ENCODE data around the gene INPP5F. TPM values are rescaled to one million over a fixed set of nuclear protein-coding genes. Genes with fewer than 3 reads are reported as not detected.

INPP5F gene
- total and polyA plus RNA-seq, 2 donors (not counting 1 experiment from before 2014, with no cell fraction given): 15.0 to 23.3 TPM

DNA sequence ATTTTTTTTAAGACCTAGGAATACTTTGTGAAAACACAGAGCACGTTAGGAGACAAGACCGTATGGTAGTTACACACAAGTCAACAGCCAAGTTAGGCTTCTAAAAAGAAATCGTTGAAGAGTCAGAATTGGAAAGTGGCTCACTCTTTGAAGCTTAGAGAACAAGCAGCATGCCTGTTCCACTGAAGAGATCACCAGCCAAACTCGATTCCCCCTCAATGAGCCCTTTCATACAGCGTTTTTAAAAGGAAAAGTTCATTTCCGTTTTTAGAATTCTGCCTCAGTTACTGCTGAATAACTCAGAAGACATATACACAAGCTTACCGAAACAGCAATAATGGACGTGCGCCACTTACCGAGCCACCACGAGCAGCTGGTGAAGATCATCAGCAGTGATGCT lies 105.8 kb downstream of the INPP5F start:
- H3K79me2 ChIP-seq (ENCODE audit: control insufficient read depth, insufficient read depth, low read length): no peaks in the 10 kb centered on the region
- H3K9ac ChIP-seq (ENCODE audit: insufficient read depth, low read length): no peak overlapping the region
- no peak overlapping the region for H3K27ac ChIP-seq (ENCODE audit: insufficient read depth, low read length)
- no peak overlapping the region for H2AFZ ChIP-seq (ENCODE audit: low read length)
- DNase-seq (ENCODE audit: low read depth in 2 of 2): no peak
- H3K27me3 ChIP-seq (ENCODE audit: control insufficient read depth, insufficient read depth, low read length): no peaks in the 10 kb centered on the region
- no peak for TF ChIP-seq EZH2 (IDR thresholded peaks at IDR 0.05; ENCODE audit: low read length, missing control alignments)
- H3K4me1 ChIP-seq (ENCODE audit: control insufficient read depth, extremely low read depth, insufficient read depth, low read length): no peaks in the 10 kb centered on the region
- H3K4me3 ChIP-seq (replicated peaks in 1 of 4; ENCODE audit: control extremely low read depth in 1 of 4, insufficient read depth in 1 of 4, low read depth in 3 of 4, low read length in 4 of 4): no peak overlapping the region
- H3K4me2 ChIP-seq (ENCODE audit: extremely low read depth, insufficient read depth, low read length): no peak overlapping the region
- H3K36me3 ChIP-seq (ENCODE audit: control insufficient read depth, insufficient read depth, low read length): peaks cover 4% of the 10 kb centered on the region
- H3K9me3 ChIP-seq (ENCODE audit: control insufficient read depth, insufficient read depth, low read depth, low read length): no peaks in the 10 kb centered on the region
- no peaks in the 10 kb centered on the region for H4K20me1 ChIP-seq (ENCODE audit: control insufficient read depth, extremely low read depth, insufficient read depth, low read length)

DNA sequence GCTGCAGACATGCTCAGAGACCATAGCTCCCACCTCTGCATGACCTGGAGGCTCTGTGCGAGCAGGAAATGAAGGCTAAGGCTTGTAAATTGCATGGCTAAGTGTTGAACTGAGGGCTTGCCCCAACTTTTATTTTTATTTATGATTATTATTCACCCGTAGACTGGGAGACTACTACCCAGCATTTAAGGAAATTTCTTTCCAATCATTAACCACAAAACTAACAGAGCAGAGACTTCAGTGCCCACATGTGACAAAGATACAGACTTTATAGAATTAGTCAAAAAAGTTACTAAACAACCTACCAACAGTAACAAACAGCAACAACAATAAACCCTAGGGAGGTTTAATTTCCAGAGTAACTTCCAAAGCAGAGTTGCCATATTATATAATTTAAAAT lies 107.1 kb downstream of the INPP5F start:
- Histone ChIP-seq H3K4me2 (ENCODE audit: extremely low read depth, insufficient read depth, low read length) (no peak overlapping the region), H2AFZ (ENCODE audit: low read length) (no peak overlapping the region), H3K79me2 (ENCODE audit: control insufficient read depth, insufficient read depth, low read length) (no peaks in the 10 kb centered on the region), H3K36me3 (ENCODE audit: control insufficient read depth, insufficient read depth, low read length) (peaks cover 6% of the 10 kb centered on the region), H3K9me3 (ENCODE audit: control insufficient read depth, insufficient read depth, low read depth, low read length) (no peaks in the 10 kb centered on the region), H4K20me1 (ENCODE audit: control insufficient read depth, extremely low read depth, insufficient read depth, low read length) (no peaks in the 10 kb centered on the region), H3K9ac (ENCODE audit: insufficient read depth, low read length) (no peak overlapping the region), H3K4me3 (replicated peaks in 1 of 4; ENCODE audit: control extremely low read depth in 1 of 4, insufficient read depth in 1 of 4, low read depth in 3 of 4, low read length in 4 of 4) (no peak overlapping the region), H3K27me3 (ENCODE audit: control insufficient read depth, insufficient read depth, low read length) (no peaks in the 10 kb centered on the region), H3K27ac (ENCODE audit: insufficient read depth, low read length) (no peak overlapping the region), H3K4me1 (ENCODE audit: control insufficient read depth, extremely low read depth, insufficient read depth, low read length) (no peaks in the 10 kb centered on the region)
- no peak for DNase-seq (ENCODE audit: low read depth in 2 of 2)
- TF ChIP-seq EZH2 (IDR thresholded peaks at IDR 0.05; ENCODE audit: low read length, missing control alignments): no peak
- TF ChIP-seq, protein P1, sequence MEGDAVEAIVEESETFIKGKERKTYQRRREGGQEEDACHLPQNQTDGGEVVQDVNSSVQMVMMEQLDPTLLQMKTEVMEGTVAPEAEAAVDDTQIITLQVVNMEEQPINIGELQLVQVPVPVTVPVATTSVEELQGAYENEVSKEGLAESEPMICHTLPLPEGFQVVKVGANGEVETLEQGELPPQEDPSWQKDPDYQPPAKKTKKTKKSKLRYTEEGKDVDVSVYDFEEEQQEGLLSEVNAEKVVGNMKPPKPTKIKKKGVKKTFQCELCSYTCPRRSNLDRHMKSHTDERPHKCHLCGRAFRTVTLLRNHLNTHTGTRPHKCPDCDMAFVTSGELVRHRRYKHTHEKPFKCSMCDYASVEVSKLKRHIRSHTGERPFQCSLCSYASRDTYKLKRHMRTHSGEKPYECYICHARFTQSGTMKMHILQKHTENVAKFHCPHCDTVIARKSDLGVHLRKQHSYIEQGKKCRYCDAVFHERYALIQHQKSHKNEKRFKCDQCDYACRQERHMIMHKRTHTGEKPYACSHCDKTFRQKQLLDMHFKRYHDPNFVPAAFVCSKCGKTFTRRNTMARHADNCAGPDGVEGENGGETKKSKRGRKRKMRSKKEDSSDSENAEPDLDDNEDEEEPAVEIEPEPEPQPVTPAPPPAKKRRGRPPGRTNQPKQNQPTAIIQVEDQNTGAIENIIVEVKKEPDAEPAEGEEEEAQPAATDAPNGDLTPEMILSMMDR (conservative IDR thresholded peaks at IDR 0.05 in 1 of 2, IDR thresholded peaks at IDR 0.05 in 1 of 2; ENCODE audit: low read depth in 1 of 2, low read length in 2 of 2): no peak

DNA sequence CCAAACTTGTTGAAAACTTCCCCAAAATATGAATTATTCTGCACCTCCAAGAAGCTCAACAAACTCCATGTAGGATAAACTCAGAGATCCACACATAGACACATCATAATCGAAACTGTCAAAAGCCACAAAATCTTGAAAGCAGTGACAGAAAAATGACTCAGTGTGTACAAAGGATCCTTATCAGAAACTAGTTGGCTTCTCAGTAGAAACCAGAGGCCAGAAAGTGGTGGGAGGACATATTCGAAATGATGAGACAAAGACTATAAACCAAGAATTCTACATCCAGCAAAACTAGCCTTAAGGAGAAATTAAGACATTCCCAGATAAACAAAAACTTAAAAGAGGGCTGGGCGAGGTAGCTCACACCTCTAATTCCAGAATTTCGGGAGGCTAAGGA lies 108.3 kb downstream of the INPP5F start:
- DNase-seq (ENCODE audit: low read depth in 2 of 2): peak in 1 of 2 donors; percentile 11
- peaks cover 8% of the 10 kb centered on the region for H3K36me3 ChIP-seq (ENCODE audit: control insufficient read depth, insufficient read depth, low read length)
- H3K9me3 ChIP-seq (ENCODE audit: control insufficient read depth, insufficient read depth, low read depth, low read length): no peaks in the 10 kb centered on the region
- no peaks in the 10 kb centered on the region for H3K79me2 ChIP-seq (ENCODE audit: control insufficient read depth, insufficient read depth, low read length)
- no peak overlapping the region for H3K27ac ChIP-seq (ENCODE audit: insufficient read depth, low read length)
- no peaks in the 10 kb centered on the region for H3K27me3 ChIP-seq (ENCODE audit: control insufficient read depth, insufficient read depth, low read length)
- no peak overlapping the region for H3K4me2 ChIP-seq (ENCODE audit: extremely low read depth, insufficient read depth, low read length)
- H2AFZ ChIP-seq (ENCODE audit: low read length): no peak overlapping the region
- H3K4me3 ChIP-seq (replicated peaks in 1 of 4; ENCODE audit: control extremely low read depth in 1 of 4, insufficient read depth in 1 of 4, low read depth in 3 of 4, low read length in 4 of 4): no peak overlapping the region
- H3K4me1 ChIP-seq (ENCODE audit: control insufficient read depth, extremely low read depth, insufficient read depth, low read length): no peaks in the 10 kb centered on the region
- no peak overlapping the region for H3K9ac ChIP-seq (ENCODE audit: insufficient read depth, low read length)
- no peaks in the 10 kb centered on the region for H4K20me1 ChIP-seq (ENCODE audit: control insufficient read depth, extremely low read depth, insufficient read depth, low read length)
- TF ChIP-seq, protein P1 (conservative IDR thresholded peaks at IDR 0.05 in 1 of 2, IDR thresholded peaks at IDR 0.05 in 1 of 2; ENCODE audit: low read depth in 1 of 2, low read length in 2 of 2): no peak
- no peak for TF ChIP-seq EZH2 (IDR thresholded peaks at IDR 0.05; ENCODE audit: low read length, missing control alignments)
